UCSD-AML1 (cell line): Measurements from ENCODE around the gene FAM13A.

Source experiments
- DNase-seq: peaks from one replicate; lab custom pipeline; 2025; ENCODE audit not compliant: unreplicated experiment; lab: John Stamatoyannopoulos, UW

FAM13A gene

DNA sequence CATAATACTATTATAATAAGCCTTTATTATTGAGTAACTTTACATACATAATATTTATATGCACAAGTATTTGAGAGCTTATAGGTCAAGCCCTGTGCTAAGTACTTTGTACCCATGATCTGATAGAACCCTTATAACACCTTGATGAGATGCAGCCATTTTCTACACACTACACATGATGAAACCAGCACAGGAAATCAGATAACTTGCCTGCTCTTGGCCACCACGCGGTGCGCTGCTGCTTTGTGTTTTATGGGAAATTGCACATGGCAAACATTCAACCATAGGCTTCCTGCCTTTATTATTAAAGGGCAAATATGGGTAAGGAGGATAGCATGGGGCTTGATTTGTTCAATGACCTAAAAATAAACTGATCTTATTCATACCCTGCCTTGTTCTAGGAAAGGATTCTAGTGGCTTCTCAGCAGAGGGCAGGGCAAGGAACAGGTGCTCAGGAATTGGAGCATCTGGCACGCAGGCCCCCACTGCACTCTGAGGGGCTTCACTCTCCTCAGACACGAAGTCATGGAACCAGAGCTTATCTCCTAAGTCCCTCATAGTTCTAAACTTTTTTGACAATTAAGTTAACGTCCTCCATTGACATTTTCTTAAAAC, 327.7 kb downstream of the FAM13A start:
- DNase-seq: peak; percentile 14

DNA sequence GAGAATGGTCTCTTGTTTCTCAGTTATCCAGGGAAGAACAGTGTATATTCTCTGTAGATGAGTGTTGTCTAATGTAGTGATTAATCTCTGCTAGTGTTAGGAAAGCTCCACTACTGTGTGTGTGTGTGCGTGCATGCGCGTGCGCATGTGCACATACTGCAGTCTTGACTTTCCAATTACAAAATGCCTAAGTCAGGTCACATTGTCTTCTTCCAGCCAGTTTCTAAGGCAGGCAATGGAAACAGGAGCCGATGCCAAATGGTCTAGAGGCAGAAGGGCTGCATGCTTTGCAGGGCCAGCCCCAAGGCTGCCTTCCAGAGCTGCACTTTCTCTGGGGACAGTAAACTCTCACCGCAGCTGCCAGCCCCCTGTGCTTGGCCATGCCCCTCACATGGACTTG, 328.8 kb downstream of the FAM13A start:
- DNase-seq: no peak

DNA sequence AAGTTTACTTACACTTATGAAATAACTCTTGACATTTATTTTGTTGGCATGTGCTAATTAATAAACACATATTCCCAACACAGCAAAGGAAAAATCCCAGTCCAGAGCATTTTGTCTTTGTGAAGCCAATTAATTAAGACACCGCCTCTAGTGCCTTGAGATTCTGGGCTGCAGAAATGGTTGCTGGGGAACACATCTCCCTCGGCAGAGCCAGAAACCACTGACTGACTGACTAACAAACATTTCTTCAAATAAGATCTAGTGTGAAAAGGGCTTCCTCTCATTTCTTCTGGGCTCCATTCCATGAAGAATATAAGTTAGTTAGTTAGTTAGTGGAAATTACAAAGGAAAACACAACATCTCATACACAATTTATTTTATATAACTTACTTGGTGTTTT, 331.0 kb downstream of the FAM13A start:
- no peak for DNase-seq

DNA sequence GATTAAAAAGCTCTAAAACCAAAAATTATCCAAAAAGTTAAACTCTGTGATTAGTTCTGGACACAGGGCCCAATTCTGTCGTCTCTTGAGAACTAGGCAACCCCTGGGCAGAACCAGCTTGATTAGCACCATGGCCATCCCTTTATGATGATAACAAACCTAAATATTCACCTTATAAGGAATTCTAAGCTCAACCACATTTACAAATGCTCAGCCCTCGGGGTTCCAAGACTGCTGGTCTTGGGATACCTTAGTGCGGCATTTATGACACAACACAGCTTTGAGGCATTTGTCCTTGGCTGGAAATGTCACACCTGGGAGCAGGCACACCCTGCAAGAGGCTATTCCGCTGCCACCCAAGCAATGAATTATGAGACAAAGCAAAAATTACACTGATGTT, 331.8 kb downstream of the FAM13A start:
- no peak for DNase-seq

DNA sequence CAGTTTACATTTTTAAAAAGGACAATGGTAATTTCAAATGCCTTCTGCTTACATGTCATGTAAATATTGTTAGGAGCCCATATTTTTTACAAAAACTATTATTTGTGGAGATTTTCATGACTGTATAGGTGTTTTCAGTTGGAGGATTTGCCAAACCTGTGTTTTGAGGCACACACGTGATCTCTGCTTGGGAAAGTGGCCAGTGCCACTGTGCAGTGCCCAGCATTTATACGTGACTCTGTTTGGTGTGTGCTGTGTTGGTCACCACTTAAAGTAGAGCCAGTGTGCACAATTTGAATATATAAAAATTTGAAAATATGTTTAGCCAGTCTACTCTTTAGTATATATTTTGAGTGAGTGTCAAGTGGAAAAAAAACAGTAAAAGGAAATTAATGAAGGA, 332.6 kb downstream of the FAM13A start:
- no peak for DNase-seq

DNA sequence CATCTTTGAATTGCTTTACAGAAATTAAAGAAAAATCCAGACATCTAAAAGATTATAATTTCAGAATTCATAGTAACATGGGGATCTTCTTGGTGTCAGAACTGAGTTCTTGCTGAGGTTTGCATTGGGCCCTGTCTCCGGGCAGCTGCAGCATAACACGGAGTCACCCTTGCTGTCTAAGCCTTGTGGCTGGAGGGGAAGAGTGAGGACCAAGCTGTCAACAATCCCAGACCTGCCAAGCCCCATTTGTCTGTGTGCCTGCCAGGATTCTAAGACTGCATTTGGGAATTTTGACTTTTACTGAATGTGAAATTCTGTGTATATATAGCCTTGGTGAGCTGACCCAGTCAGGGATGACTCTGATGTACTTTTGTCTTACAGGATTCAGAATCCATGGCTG, 334.2 kb downstream of the FAM13A start:
- no peak for DNase-seq

DNA sequence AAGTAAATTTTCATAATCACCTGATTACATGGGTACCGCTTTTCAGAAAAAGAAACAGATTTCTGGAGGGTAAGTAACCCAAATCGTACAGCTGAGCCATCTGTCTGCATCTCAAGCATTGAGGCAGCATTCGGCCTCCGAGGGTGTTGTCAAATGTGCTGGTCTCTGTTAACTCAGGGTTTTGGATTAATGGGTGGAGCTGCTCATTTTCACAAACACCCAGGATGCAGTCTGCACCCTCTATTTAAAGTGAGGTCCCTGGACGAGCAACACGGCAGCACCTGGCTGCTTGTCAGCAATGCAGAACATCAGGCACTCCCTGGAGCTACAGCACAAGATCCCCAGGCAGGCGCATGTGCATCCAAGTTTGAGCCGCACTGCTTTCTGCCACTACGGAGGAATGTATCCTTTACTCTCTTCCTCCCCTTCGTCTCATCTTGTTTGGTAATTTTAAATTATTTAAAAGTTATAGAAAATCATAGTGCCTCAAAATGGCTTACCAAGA, 334.7 kb downstream of the FAM13A start:
- DNase-seq: no peak

DNA sequence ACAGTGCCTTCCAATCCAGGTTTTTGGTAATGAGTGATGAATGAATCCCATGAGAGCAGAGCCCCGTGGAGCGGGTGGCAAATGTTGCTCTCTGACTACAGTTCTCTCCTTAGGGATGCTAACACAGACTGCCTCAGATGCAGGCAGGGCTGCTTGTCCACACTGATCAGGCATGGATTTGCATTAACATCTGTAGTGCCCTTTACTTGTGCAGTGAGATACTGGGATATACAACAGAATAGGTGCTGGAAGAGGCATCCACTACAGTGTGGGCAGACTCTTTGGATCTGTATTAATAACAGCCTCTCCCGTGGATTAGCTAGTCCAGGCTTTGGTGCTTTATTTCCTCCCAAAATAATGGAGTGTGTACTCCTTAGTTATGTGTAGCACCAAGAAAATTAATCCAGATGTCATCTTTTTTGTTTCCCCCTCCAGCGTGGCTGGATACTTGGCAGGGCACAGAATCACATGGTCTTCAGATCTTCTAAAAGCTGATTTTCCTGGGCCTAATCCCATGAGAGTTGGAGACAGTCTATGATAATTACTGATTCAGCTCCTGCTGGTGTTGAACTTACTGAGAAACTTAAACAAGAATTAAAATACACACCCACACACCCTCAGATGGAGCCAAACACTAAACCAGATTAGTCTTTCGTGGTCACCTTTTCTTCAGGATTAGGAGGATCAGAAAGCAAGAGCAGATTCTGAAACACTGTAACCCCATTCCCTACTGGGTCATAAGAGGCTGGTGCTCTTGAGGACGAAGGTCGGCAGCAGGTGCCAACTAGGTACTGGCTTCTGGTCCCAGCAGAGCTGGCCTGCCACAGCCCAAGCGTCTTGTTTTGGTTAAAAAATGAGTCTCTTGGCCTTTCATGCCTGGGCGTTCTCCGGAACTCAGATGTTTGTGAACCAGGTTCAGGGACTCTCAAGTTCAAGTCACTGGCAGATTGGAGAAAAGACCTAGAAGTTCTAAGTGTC, 336.2 kb downstream of the FAM13A start:
- DNase-seq: no peak

DNA sequence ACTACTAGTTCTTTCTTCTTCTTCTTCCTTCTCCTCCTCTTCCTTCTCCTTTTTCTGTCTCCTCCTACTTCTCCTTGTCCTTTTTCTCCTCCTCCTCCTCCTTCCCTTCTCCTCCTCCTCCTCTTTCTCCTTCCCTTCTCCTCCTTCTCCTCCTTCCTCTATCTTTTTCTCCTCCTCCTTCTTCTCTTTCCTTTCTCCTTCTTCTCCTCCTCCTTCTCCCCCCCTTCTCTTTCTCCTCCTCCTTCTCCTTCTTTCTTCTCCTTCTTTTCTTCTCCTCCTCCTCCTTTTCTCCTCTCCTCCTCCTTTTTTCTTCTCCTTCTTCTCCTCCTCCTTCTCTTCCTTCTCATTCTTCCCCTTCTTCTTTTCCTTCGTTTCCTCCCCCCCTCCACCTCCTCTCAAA, 337.6 kb downstream of the FAM13A start:
- DNase-seq: no peak

DNA sequence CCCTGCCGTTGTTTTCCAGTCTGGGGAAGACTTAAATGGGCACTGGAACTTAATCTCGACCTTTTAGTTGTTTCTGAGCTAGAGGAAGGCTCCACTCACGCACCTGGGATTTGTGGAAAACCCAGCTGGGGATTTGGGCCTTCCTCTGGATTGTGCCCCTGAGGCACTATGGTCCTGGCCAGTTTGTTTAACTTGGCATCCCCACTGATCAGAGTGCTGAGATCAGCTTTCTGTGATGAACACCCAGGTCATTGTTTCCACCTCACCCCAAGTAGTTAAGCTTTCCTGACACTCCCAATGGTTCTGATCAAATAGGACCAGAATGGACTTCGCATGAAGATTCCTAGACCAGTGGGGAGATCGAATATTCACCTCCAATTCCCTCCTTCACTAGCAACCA, 338.9 kb downstream of the FAM13A start:
- no peak for DNase-seq

DNA sequence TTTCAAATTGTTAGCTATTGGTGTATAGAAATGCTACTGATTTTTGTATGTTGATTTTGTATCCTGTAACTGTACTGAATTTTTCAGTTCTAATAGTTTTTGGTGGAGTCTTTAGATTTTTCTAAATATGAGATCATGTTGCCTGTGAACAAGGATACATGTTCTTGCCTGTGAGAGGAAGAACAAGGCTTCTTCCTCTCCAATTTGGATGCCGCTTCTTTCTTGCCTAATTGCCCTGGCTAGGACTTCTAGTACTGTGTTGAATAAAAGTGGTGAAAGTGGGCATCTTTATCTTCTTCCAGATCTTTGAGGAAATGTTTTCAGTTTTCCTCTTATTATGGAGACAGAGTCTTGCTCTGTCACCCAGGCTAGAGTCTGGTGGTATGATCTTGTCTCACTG, 343.2 kb downstream of the FAM13A start:
- DNase-seq: no peak

DNA sequence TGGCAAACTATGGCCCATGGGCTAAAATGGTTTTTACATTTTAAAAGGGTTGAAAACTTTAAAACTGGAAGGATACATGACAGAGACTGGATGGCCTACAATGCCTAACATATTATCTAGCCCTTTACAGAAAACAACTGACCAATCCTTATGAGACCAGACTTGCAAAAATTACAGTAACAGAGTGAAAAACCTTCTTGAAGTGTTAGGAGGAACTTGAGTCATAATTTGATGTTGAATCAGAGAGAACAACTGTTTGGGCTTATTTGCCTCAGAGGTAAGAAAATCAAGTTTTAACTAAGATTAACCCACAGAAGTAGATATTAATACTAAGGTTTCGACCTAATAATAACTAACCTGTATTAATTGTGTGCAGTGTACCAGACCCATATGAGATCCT, 347.0 kb downstream of the FAM13A start:
- no peak for DNase-seq

DNA sequence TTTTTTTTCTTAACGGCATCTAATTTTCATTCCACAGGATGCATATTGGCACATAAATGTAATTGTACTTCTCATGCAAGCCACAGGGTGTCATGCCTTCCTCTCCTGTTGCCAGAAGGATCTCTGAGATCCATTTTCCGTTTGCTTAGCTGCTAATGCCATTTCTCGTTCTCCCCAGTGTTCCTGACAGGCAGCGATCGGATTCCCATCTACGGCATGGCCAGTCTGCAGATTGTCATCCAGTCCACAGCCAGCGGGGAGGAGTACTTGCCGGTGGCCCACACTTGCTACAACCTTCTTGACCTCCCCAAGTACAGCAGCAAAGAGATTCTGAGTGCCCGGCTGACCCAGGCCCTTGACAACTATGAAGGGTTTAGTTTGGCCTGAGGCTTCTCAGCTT, 350.4 kb downstream of the FAM13A start:
- no peak for DNase-seq

DNA sequence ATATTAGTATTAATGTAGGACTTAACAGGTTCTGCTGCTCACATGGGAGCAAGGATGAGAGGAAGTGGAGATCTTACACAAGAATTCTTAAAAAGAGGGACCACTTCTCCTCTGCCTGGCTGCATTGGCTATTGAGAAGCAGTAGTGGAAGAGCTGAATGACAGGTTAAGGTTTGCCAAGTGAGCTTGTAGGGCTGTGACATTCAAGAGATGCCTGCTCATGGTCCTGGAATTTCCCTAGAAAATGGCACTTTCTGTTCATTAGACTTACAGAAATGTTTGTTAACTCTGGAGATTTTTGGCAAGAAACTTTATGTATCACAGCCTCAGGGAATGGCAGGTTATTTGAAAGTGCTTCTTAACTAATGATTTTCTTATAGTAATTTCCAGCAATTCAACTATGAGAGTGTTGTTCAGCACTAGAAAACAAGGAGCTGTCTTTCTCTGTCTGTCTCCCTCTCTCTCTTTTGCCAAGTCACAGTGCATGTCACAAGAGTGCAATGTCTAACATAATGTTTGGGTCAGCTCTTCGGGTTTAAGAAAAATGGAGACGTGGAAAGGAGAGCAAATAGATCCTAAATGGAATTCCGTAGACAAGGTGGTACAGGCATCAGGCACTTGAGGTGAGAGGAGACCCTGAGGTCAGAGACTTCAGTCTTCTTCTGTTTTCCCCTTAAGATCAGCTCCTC, 351.0 kb downstream of the FAM13A start:
- no peak for DNase-seq

DNA sequence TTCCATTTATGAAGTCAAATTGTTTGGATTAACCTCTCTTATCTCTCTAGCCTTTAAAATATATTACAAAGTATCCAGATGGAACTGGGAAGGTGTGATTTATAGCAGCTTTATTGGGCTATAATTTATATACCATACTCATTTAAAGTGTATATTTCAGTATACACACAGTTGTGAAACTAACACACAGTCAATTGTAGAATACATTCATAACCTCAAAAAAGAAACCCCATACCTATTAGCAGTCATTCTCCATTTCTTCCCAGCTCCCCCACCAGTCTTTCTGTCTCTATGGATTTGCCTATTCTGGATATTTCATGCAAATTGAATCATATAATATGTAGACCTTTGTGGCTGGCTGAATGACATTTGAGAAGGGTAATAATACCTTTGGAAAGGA, 351.8 kb downstream of the FAM13A start:
- no peak for DNase-seq

DNA sequence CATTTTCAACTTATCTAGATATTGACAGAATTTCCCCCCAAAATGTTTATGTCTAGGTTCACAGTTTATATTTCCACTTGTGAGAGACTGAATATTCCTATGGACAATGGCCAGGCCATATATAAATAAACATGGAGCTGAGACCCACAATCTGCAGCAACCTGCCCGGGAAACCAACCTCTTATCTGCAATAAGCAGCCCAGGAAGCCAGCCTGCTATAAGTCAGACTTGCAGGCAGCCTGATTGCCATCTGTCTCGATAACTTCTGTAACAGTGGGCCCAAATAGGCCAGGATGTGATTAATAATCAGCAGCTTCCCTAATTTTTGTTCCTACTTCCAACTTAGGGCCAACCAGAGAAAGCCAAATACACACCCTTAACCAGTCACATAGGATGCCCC, 354.2 kb downstream of the FAM13A start:
- DNase-seq: peak; percentile 19

DNA sequence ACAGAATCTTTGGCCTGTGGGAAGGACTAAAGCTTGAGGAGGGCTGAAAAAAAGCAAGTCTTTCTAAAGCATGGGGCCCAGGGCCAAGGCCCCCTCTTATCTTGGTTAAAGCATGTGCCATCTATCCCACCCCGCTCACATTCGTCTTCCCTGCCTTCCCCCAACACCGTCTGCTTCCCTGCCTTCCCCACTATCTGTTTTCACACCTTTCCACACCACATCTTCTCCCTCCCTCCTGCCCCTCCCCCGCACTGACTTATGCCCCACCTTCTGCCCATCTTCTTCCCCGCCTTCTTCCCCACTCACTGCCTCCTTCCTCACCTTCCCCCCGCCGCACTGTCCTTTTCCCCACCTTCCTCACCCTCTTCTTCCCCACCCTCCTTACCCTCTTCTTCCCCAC, 358.5 kb downstream of the FAM13A start:
- DNase-seq: no peak

DNA sequence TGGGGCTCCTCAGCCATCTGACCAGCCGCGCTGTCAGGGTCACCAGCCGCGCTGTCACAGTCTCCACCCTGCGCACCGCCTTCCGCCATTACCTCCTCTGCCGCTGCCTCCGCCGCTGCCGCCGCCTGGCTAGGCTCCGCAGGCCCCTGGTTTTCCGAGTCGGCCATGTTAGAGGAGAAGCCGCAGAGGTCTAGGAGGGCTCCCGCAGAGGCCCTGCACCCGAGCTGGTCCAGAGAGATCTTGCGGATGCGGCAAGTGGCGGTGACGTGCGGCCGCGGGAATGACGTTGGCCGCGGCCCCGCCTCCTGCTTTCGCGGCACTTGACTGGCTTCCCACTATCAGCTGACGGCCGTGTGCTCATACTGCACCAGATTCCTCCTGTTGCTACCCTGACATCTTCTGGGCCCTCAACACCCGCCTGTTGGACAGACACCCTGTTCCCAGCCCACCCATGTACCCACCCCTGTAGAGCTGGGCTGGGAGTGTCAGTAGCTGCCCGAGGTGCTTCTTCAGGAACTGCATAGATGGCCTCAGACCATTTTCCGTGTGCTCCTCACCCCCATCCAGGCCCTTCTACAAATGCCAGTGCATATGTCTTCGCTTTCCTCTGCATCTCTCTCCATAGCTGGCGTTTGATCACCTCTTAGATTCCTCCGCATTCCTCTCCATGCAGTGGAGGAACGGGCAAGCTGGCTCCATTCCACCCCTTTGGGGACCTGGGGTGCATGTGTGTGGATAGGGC, 359.2 kb downstream of the FAM13A start, which contains the start of gene NAP1L5:
TSS of gene NAP1L5 (minus strand) at position 242 of the 742 bp plus-strand sequence. CDS start at position 167, 75 bp downstream.
- DNase-seq: no peak

DNA sequence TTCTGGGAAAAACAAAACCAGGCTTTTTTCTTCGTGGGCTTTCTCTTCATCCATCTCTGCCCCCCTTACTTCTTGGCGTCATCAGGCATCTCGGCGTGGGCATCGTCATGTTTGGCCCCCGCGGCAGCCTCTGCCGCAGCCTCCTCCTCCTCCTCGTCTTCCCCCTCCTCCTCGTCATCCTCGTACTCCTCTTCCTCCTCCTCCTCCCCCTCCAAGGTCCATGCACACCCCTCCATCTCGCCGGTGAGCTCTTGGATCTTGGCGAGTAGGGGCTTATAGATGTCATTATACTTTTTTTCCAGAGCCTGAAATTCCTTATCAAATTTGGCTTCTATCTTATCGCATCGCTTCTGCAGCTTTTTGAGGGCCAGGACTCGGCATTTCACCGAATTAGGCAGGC, 359.8 kb downstream of the FAM13A start:
- no peak for DNase-seq

DNA sequence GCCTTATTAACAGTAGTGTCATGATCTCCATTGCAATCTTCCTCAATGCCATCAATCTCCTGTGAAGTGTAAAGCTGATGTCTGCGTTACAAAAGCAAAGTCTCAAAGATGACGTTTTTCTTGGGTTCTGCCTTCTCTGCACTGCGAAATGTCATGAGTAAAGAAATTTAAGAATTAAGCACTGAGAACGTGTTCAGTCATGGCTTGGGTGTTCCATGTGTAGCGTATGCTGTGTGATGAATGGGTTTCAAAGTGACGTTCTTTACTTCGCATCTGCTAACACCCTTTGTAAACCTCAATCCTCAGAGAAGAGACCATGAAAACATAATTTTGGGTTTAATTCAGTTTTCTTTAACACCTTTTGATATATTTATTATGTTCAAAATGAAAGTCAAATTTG, 360.4 kb downstream of the FAM13A start:
- no peak for DNase-seq

DNA sequence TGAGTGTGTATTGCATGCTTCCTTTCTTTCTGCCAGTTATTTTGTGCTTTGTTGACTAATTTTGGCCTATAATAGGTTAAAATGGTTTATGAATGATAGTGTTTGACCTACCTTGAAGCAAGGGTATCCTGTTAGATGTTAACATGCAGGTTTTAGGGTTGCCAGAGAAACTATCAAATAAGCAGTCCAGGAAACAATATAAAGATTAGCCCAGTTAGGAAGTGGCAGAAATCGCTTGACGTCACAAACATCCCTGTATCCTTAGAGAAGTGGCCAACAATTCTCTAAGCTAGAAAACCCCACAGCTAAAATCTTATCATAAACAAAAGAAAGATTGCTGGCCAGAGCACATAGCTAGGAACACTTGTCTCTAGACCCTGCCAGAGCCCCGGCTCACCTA, 363.2 kb downstream of the FAM13A start:
- DNase-seq: no peak
